NCI-H2196 treated with DMSO at 0.1 percent for 48 hours (cell line): Measurements from ENCODE around the gene HOXA6.
A peak's percentile ranks its signal among the peaks of the same experiment; 100 is the strongest.

ENCODE experiments used
- DNase-seq: peaks from one replicate; lab custom pipeline; 2025; ENCODE audit not compliant: unreplicated experiment; lab: John Stamatoyannopoulos, UW

Gene HOXA6

DNA sequence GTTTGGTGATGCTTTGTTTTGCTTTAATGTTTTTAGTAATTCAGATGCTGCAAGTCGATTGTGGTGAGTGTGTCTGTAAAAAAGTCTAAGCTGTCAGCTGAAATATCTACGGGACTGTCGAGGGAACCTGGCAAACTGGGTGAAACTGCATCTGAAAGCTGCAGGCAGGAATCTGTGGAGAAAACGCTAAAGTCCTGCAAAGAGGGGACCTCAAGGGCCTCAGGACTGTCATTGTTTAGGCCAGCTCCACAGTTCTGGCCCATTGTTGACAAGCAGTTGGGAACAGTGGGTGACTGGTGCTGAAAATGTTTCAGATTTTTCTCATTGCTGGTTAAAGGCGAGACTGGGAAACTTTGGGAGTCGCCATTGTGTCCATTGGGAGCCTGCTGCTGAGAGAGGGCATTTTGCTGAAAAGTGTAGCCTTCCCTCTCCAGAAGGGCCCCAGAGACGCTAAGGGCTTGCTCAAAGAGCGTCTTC is 46.8 kb downstream of the HOXA6 start:
- no peak for DNase-seq

DNA sequence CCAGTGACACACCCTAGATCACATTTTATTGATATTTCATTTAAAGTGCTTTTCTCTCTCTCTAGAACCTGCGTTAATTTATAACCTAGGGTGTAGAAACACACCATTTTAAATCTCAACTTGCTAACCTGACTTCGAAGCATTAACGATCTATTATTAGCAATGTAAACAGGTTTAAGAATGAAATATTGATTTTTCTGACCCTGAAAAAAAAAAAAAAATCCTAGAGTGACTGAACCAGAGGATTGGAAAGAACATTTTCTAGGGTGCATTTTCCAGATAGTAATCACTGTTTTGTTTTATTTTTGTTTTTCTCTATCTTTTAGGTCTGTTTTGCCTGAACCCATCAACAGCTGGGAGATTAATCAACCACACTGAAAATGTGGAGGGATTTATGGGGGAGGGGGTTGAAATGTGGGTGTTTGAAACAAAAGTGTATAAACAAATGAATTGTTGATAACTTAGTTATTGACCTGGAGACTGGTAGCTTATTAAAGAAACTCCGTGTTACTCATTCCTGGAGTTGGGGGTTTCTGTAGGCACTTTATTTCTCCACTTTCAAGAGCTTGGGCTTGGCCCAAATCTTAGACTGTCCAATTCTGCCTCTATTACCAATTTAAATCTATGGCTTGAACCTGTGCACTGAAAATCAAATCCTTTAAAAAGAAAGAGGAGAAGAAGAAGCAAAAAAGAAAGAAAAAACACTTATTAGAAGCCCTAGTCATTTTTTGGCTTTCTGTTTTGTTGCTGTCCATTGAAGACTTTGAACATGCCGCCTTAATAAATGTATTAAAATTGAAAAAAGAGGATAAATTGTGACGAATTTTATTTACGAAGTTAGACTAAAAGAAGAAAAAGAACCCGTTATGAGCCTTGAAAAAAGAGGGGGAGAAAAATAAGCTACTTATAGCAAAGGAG is 47.9 kb downstream of the HOXA6 start:
- no peak for DNase-seq

GRCh38 chr7:27098578-27099451 is 48.8 kb downstream of the HOXA6 start:
- no peak for DNase-seq

DNA sequence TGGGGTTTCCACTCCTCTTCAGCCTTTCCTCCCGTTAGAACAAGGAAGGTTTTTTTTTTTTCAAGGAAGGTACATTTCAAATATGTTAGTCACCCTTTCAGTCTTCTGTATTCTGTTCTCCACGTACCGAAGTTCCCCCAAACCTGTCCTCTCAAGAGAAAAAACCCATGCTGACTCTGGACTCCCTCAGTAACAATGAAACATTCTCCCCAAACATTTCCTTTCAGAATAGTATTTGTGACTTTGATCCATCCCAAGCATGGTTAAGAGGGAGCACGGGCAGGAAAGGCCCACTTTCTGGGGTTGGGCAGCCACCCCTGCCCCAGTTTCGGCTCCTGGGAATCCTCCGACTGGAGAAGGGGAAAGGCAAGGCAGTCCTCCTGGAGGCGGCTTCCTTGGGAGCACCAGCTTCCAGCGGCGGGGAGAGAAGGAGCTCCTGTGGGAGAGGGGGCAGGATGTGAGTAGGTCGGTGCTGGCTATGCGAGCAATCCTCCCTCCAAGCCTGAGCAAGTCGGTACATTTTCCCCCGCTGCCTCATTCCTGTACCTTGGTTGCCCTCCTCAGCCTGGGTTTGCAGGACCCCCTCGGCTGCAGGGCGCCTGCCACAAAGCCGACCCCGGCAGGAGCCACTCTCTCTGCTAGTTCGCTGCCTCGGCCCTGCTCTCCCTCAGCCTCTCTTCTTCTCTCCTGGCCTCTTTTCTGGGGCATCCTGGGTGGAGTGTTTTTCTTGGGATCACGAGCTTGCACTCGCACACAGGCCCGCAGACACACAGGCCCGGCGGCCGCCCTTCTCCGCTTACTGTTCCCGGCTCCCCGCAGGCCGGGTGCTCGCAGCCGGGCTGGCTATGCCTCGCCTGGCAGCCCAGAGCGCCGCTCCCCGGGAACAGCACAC is 49.6 kb downstream of the HOXA6 start:
- no peak for DNase-seq

DNA sequence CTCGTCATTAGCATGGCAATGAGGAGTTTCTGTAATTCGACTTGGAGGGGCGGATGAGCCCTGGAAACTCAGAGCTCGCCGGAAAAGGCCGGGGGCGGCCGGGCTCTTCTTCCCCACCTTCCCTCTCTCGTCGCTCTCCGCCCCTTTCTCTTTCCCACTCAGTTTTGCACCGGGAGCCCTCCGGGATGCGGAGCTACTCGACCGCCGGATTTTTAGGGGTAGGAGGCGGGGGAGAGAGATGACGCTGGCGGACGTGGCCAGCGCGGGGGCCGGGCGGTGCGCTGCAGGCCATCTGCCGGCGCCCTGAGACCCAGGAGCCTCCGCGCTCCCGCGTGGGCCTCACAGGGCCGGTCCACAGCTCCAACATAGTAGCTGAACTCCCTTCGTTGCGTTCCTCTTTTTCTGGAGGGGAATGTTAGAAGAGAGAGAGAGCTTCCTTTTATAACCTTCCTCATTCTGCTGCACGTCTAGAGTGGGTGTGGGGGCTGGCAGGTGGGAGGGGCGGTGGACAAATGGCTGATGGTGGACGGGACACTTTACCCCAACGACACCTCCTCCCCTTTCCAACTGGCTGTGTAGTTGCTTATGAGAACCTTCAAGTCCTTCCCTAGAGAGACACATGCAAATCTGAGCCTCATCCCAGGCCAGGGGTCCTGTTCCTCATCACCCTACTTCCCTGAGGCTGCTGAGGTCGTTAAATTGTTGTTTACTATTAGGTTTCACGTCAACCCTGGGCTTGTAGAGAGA is 50.6 kb downstream of the HOXA6 start:
- no peak for DNase-seq

DNA sequence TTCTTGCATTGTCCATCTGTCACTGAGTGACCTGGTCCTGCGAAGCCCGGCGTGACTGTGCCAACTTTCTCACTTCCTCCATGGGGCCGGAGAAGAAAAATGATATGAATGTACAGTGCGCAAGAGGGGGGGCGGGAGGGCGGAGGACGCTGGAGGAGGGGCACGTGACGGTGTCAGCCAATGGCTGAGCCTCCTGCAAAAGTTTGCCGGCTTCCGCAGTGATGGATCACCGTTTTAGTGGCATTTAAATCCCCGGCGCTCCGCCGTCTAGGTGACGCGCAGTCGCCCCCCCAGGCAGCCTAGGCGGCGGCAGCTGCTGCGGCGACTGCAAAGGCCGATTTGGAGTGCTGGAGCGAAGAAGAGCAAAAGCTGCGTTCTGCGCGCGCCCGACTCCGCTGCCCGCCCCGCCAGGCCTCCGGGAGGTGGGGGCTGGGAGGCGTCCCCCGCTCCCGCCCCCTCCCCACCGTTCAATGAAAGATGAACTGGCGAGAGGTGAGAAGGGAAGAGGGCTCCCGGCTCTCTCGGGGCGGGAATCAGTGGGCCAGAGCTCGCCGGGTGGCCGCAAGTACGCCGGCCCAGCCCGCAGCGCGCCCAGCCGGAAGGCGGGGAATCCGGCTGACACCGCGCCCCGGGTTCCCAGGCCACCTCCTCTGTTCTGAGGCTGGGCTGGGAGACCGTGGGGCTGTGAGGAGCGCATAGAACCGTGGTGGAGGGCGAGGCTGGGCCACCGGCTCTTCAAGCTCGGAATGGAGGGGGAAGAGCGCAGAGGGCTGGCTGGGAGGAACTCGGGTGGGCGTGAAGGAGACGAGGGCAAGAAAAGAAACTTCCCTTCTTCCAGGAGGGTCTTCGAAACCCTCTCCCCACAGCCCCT is 51.4 kb downstream of the HOXA6 start, which contains the start of gene HOXA1:
Gene HOXA1, minus strand, starts transcription at position 104 of the 871 bp plus-strand sequence. Its CDS starts 88 bp downstream, at position 16.
- DNase-seq, result peak; percentile 88
